Kidney glomerular epithelial cell (primary cell): ENCODE measurements around the gene CEL.

Experiments
- DNase-seq: peaks from one replicate; lab custom pipeline; 2025; lab: John Stamatoyannopoulos, UW

Gene CEL

DNA sequence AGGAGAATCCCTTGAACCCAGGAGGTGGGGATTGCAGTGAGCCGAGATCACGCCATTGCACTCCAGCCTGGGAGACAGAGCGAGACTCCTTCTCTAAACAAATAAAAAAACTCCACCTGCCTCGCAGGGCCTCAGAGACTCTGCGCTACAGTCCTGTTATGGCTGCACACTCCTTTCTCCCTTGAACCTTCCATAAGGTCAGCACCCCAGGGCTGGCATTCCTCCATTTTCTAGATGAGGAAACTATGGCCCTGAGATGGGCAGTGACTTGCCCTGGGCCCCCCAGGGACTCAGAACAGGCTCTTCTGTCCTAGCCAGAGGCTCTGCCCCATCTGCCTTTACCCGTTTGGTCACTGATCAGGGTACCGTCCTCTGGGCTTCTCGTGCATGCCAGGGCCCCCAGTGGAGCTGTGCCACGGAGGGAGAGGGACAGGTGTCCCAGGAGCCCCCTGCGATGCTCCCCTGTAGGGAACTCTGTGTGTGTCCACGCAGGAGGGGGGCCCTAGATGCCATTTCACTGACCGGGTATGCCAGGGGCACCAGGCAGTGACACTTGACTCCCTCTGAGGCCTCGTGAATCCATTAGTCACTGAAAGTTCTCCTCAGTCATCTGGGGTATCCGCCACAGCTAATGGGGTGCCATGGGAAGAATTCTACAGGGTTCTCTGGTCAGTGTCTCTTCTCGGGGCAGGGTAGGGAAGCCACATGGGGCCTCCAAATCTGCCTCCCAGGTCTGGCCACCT is 43.1 kb downstream of the CEL start:
- DNase-seq, result no peak

DNA sequence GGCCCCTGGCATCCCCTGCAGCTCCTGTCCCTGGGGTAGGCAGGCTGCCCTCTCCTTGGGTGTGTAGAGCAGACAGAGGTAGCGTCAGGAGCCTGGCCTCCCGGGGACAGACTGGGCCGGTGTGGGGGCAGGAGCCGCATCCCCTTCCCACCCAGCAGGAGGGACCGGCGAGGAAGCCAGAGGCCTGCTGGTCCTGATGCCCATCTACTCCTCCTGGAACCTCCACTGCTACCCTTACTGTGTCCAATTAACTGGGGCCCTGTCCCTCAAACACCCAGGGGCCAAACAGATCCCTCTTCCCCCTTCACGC is 43.6 kb downstream of the CEL start:
- DNase-seq, result no peak

DNA sequence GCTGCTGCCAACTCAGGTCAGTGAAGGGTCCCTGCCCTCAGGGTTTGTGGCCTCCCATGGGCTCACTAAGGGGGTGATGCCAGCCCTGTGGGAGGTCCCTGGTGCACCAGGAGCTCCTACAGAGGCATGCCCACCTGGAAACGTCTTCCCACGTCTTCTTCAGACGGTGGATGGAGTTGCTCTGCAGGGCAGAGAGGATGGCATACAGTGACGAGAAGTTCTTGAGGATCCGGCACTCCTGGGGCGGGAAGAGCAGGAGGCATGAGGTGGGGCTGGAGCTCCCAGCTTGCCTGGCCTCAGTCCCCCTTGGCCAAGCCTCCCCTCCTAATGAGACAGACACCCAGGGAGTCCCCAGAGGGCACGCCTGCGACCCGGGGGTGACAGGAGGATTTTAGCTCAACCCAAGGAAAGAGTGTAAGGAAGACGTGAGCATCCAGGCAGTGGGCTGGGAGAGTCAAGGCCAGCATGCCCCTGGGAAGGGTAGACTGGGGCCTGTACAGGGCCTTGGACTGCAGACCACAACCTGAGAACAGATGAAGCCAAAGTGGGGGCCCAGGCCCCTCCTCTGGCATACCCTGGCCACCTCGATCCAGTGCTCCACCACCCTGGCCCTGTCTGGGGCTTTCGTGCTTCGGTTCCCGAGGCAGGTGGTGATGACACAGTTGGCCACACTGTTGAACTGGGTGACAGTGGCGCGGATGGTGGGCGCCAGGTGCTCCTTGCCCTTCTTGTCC is 44.9 kb downstream of the CEL start:
- no peak for DNase-seq

DNA sequence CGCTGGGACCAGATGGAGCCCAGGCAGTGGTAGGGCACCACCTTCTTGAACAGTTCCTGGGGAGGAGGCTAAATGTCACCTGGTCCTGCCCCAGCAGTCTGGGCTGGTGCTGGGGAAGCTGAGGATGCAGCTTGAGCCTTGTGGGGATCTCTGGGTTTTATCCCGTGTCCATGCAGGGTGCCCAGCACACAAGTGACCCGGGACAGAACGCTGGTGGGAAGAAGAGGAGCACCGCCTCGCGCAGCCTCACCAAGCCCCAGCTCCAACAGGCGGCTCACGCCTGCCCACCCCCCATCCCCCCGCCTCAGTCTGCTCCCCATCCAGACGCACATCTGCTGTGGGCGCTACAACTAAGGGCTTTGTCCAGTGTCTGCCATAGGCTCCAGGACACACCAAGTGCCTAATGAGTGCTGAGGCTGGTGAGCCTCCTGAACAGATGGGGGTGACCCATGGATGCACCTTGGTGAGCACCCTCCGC is 45.5 kb downstream of the CEL start:
- no peak for DNase-seq

DNA sequence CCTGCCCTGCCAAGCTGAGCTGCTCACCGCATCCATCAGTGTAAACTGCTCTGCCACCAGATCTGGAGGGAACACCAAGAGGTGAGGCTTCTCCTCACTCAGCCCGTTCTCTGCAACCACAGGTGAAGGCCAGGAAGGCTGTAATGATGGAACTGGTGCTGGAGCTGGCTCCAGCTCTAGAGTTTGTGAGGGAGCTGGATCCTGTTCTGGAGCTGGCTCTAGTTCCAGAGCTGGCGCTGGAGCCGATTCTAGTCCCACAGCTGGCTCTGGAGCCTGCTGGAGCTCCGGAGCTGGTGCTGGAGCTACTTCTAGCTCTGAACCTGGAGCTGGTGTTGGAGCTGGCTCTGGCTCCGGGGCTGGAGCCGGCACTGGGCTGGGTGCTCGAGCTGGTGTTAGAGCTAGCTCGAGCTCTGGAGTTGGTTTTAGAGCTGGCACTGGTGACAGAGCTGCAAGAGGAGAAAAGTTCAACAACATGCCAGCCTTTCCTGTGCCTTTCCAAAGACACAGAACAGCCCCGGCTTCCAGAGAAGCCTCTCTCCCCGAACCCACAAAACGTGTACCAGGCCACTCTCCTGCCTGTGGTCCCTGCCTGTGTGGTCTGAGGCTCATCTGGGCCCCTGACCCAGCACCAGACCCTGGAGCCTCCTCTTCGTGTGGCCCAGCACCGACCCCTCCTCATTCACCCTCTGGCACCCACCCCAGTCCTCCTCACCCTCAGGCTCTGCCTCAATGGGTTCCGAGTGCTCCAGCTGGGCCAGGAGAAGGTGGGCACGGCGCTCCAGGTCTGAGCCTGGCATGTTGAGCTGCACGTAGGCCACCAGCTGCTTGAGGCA is 46.4 kb downstream of the CEL start:
- no peak for DNase-seq

DNA sequence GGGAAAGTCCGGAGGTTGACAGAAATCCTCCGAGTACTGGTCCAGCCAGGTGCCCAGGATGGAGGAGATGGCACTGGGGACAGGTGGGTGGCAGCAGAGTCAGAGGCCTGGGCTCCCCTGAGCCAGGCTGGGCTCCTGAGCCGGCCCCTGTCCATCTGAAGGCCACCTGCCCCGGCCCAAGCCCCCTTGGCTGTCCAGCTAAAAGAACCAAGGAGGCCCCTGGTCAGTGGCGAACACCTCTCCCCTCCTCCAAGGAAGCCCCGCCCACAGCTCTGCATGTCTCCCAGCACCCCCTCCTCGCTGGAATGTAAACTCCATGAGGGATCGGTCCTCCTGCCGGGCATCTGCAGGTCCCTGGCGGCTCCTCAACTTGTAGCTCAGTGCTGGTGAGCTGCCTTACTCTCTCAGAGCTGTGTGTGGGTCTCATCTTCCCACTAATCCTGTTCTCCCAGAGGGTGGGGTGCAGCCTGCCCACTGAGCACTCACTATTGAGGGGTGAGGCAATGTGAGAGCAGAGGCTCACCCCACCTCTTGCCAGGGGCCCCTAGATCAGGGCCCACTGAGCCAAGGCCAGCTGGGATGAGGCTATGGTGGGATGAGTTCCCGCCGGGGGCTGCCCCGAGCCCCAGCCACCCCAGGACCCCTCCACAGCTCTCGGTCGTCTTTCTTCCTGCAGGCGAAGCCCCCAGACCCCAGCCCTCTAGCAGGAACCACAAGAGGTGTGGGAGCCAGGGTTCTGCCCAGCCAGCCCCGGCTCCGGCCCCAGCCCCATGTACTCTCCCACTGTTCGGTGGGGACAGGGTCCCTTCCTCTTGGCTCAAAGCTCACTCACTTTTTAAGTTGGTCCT is 47.2 kb downstream of the CEL start:
- DNase-seq, result no peak

DNA sequence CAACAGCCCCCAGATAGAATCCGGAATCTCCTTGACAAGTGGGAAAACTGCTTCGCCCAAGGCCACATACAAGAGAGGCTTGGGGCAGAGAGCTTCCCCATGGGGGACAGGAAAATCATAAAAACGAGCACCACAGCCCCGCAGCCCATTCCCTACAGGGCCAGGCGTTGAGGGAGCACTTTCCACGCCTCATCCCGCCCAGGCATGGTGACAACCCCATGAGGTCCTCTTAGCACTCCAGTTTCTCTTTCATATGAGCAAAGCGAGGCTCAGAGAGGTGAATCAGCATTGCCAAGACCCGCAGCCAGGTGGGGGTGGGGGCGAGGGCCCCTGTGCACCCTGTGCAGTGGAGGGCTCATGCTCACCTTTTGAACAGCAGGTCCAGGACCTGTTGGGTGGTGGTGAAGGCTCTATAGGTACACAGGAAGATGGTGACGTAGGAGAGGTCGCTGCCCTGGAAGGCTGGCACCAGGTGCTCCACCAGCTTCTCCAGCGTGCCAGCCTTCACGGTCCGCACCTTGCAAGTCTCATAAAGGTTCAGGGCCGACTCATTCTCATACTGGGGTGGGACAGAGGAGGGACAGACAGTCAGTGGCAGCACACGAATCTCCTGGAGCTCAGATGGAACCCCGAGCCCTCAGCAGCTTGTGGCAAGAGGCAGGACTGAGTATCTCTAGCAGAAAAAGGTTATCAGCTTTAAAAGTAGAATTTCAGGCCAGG is 48.3 kb downstream of the CEL start:
- DNase-seq, result no peak

DNA sequence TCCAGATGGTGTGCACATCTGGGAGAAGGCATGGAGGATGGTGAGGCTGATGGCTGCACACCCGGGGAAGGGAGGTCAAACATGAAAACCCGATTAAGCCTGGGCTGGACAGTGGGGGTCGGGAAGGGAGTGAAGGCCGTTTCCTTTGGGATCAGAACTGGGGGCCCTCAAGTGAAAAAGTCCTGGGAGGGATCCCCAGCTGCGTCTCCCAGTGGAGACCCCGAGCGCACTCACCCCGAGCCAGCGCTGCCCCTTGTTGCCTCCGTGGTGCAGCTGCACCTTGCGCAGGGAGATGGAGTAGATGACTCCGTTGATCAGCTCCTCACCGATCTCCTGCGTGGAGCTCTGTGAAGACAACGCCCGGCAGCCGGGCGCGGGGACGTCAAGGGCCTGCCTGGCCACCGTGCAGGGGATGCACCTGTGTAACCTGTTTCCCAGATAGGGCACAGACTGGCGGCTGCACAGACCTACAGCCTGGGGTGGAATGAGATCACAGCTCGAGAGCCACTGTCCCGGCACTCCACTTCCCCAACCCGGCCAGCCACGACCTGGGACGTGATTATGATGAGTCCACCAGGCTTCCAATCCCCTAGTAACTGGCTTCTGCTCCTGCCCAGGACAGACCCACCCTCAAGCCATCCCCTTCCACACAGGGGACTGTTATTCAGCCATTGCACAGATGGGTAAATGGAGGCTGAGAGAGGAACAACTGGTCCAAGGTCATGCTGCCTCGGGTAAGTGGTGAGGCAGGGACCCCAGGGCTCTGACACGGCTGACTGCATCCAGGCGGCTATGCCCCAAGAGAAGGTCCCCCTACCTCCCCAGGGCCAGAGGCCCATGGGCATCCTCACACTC is 50.3 kb downstream of the CEL start:
- DNase-seq, result no peak

DNA sequence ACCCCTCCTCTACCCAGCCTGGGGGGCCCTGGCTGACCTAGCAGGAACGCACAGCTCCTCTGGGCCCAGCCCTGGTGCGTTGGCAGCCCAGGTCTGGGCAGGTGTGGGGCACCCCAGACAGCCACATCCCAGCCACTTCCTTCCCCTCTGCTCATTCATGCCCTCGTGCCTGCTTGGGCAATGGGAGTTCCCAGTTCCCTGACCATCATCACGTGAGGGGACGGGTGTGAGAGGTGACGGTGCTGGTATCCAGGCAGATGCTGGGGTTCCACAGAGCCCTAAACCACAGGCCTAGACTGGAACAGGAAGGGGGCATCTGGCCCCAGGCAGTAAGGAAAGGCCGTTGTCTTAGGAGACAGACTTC is 50.9 kb downstream of the CEL start:
- DNase-seq, result no peak

DNA sequence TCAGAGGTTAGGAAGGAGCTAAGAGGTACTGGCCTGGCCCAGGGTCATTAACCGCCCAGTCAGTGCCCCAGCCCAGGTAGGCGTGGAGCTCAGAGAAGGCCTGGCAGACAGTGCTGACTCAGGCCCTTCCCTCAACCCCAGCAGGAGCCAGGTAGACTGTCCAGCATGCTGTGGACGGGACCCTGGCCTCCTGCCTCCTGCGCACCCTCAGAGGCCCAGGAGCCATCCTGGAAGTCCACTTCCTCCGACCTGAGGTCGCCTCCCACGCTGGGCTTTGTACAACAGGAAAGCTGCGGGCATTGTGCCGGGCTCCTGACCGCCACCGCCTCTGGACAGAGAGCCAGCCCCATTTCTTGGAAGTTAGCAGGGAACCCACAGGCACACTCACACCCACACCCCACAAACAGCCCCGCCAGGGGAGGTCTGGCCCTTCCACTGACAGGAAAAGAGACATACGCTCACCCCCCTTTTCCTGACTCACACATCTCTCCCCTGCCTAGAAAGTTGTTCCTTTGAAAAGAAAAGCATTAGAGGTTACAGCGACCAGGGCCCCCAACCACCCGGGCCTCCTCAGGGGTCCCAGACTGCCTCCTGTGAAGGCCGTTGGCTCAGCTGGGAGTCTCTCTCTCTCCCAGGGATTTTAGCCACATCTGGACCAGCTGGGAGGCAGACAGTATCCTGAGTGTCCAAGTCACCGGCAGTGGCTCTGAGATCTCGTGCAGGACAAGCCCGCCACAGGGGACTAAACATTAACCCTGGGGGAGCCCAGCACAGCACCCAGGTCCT is 51.6 kb downstream of the CEL start:
- DNase-seq, result no peak

DNA sequence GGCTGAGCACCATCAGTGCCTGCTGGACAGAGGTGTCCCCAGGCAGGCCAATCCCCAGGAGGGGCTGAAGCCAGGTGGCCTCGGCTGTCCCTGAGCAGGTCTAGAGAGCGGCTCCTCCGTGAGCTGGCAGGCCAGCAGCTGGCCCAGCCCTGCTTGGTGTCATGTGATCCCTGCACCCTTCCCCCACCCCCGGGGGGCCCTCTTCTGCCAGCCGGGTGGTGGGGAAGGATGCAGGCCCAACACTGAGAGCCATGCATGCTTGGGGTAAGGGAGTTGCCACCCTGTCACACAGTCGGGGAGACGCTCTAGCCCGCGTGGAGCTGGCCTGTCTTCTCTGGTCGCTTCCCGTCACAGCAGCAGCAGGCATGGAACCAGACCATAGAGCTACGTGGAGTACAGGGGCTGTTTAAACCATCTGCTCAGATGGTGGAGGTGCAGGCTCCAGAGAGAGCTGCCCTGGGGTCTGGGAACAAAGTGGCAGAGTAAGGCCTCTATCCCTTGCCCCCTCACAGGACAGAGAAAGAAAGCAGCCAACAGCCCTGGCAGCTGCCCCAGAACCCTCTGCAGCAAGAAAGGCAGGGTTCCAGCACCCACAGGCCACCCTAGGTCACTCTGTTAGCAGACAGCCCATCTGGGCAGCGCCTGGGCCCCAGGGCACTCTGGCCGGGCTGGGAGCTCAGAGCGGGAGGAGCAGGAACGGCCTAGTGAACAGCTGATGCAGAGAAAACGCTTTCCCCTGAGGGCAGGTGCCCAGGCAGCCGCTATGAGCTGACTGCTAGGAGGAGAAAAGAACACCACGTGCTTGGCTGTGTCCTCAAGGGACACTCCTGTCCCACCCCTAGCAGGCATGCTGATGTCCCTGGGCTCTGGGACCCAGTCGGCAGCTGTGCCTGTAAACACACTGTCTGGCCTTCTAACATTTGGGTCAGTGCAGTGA is 52.4 kb downstream of the CEL start:
- DNase-seq, result no peak

DNA sequence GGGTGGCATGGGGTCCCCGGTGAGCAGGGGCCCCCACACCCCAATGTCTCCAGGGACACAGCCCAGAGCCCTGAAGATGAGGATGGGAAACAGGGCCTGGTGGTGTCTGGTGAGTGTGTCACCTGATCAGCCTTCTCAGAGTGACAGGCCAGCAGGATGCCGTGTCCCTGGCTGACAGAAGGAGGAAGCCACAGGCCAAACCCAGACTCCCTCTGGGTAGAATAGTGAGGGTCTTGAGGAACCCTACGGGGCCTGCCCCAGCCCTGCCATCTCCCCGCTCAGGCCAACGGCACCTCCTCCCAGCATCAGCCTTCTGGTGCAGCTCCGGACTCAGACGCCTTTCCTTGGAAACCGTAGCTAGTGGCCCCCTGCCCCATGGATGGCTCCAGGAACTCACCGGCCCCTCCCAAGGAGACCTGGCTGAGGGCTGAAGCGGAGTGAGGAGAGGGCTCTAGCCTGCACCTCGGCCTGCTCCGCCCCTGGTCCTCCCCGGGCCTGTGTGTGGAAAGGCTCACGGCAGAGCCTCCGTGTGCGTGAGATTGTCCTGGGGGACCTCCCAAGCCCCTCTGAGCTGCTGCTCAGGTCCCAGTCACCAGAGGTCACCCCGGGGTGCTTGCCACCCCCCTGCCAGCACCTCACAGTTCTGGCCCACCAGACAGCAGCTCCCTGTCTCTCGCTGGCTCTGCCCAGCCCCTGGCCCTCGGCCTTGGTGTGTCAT is 53.3 kb downstream of the CEL start:
- DNase-seq, result no peak

DNA sequence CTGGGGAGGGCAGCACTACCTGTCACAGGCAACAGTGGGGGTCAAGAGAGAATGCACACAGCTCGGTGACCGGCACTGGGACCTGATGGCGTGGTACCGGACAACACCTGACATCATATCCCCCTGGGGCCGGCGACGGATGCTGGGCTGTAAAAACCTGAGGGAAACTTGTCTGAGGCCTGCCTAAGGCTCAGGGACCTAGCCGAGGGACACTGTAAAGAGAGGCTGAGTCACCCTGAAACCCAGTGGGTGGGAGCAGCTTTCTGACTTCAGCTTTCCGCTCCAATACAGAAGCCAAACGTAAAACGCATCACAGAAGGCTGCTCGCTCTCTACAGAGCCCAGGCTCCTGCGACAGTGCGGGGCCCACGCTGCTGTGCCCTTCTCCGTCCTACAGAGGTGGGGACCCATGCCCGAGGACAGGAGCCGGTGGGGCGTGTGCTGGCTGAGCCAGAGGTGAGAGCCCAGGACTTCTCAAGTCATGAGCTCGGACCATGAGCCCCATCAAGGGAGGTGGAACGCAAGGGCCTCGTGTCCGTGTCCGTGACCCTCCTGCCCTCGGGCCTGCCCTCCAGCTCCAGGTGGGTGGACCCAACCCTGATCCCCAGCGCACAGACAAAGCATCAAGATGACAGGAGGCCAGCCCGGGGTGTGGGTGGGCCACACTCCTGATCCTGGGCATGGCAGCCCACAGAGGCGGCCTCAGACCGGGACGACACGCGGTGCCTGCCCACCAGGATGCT is 54.0 kb downstream of the CEL start:
- no peak for DNase-seq

DNA sequence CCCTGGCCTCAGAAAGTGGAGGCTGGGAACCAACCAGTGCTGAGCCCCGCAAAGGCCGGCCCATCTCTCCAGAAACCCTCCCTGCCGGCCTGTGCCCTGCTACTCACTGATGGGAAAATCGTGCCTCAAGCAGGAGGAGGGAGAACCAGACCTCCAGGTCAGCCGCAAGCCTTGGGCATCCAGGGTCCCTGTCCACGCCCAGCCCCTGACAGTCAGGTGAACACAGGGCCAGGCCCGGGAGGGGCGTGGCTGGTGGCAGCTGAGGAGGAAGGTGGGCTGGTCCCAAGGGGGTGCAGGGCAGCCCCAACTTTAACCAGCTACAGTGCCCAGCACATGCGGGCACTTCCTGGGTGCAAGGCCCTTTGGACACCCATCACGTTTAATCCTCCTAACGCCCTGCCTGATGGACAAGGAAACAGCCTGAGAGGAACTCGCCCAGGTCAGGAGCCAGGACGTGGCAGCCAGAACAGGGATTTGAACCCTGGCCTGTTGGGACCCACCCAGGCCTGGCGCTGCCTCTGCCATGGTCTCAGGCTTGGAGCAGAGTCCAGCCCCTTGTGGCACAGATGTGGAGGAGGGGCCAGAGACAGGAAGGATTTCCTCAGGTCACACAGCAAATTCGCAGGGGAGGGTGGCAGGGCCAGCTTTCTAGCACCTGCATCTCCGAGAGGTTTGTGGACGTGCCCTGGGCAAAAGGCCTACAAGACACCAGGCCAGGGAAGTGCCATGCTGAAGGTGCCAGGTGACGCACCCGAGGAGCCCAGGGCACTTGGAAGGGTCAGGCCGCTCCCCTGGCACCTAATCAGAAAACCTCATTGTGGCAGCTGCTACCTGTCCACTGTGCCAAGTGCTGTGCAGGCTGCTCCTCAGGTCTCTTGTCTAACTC is 54.8 kb downstream of the CEL start:
- DNase-seq, result no peak

DNA sequence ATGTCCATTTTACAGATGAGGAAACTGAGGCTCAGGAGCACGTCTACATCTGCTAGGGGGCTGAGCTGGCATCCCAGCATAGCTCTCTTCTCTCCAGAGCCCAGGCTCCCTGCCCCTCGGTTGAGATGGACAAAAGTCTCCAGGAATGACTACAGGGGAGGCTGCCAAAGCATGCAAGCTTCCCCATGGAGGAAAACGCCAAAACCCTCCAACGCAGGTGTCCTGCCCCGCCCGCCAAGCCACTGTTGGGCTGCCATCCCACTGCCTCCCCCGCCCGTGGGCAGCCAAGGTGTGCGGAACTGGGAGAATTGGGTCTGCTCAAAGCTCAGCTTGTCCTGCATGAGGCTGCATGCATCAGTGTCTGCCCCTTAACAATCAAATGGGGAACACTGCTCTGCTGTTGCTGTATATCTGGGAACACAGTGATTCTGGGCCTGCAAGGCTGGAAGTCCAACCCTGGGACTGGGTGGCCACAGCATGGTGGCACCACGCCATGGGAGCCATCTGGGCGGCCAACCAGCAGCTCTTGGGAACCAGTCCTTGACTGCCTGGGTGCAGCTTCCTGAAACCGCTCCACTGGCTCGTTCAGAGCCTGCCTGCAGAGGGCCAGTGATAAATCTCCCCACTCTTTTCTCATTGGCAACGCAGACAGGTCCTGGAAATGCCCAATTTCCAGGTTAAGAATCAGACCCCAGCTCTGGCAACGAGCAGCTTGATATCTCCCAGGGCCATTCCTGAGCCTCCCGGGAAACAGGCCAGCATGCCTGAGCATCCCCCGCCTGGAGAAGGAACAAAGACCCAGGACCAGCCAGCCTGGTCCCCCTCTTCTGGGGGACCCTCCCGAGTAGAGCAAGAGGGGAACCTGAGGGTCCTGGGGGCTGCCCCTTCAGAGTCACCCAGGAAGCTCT is 55.7 kb downstream of the CEL start:
- no peak for DNase-seq
